GM23338 (cell line): Measurements from ENCODE around the gene RCSD1. TPM values are rescaled to one million over a fixed set of nuclear protein-coding genes. Genes with fewer than 3 reads are reported as not detected.

Experiments used
- ATAC-seq: fragments of 200-7000 bp; cut with Tn5 transposase; 3 replicates; pipeline ENCODE4 v1.9.1; 2020
- DNase-seq: peaks from one replicate; pipeline ENCODE4 v3.0.0-alpha.2; 2015; ENCODE audit warnings: low spot score
- H2AFZ ChIP-seq: fragments of 200-600 bp; sonication (generic); 2 replicates; pipeline ENCODE4 v1.8.0; 2016; ENCODE audit warnings: antibody characterized with exemption, mild to moderate bottlenecking, moderate library complexity
- H3F3A ChIP-seq: fragments of 200-600 bp; sonication (generic); replicated peaks from 2 replicates; pipeline ENCODE4 v1.8.0; 2017; ENCODE audit warnings: antibody characterized with exemption, mixed run types, low read depth
- H3K27ac ChIP-seq: fragments of 200-600 bp; sonication (generic); 2 replicates; pipeline ENCODE4 v1.6.1; 2016; ENCODE audit warnings: low read depth
- H3K27me3 ChIP-seq: fragments of 200-600 bp; sonication (generic); 2 replicates; pipeline ENCODE4 v1.8.0; 2016; ENCODE audit warnings: mild to moderate bottlenecking, mixed run types, moderate library complexity; ENCODE audit not compliant: insufficient read depth
- H3K36me3 ChIP-seq: fragments of 200-600 bp; sonication (generic); 2 replicates; pipeline ENCODE4 v1.8.0; 2016; ENCODE audit warnings: mild to moderate bottlenecking; ENCODE audit not compliant: insufficient read depth
- H3K4me1 ChIP-seq: fragments of 200-600 bp; sonication (generic); 2 replicates; pipeline ENCODE4 v1.8.0; 2016; ENCODE audit warnings: mild to moderate bottlenecking, moderate library complexity; ENCODE audit not compliant: insufficient read depth
- H3K4me2 ChIP-seq: fragments of 200-600 bp; sonication (generic); 2 replicates; pipeline ENCODE4 v1.7.1; 2017; ENCODE audit warnings: mixed run types
- H3K4me3 ChIP-seq: fragments of 200-600 bp; sonication (generic); 2 replicates; pipeline ENCODE4 v1.6.1; 2016; ENCODE audit warnings: mixed run types
- H3K79me2 ChIP-seq: fragments of 200-600 bp; sonication (generic); replicated peaks from 2 replicates; pipeline ENCODE4 v1.8.0; 2017; ENCODE audit warnings: mild to moderate bottlenecking; ENCODE audit not compliant: insufficient read depth
- H3K9me2 ChIP-seq: fragments of 200-600 bp; sonication (generic); 2 replicates; pipeline ENCODE4 v1.8.0; 2017; ENCODE audit not compliant: insufficient read depth
- H4K20me1 ChIP-seq: fragments of 200-600 bp; sonication (generic); replicated peaks from 2 replicates; pipeline ENCODE4 v1.8.0; 2017; ENCODE audit warnings: mild to moderate bottlenecking; ENCODE audit not compliant: insufficient read depth
- H3K27ac Mint-ChIP-seq: 2 replicates; pipeline ENCODE4 v1.8.0; 2020; ENCODE audit warnings: inconsistent platforms, mild to moderate bottlenecking, moderate library complexity, mixed read lengths
- H3K27me3 Mint-ChIP-seq: 3 replicates; pipeline ENCODE4 v1.8.0; 2022; ENCODE audit warnings: low read depth, mild to moderate bottlenecking, moderate library complexity, mixed read lengths, inconsistent platforms; ENCODE audit not compliant: insufficient read depth, poor library complexity
- H3K36me3 Mint-ChIP-seq: 3 replicates; pipeline ENCODE4 v1.8.0; 2021; ENCODE audit warnings: low read depth, mild to moderate bottlenecking, inconsistent platforms, moderate library complexity, mixed read lengths
- H3K4me1 Mint-ChIP-seq: 3 replicates; pipeline ENCODE4 v1.8.0; 2020; ENCODE audit warnings: mild to moderate bottlenecking, inconsistent platforms, mixed read lengths
- H3K4me3 Mint-ChIP-seq: 3 replicates; pipeline ENCODE4 v1.8.0; 2021; ENCODE audit warnings: moderate library complexity, mild to moderate bottlenecking, inconsistent platforms, mixed read lengths
- H3K9me3 Mint-ChIP-seq: 3 replicates; pipeline ENCODE4 v1.8.0; 2020; ENCODE audit warnings: moderate library complexity, mild to moderate bottlenecking, inconsistent platforms, mixed read lengths
- CREB1 ChIP-seq: fragments of 250-450 bp; sonication (Bioruptor Pico); IDR thresholded peaks from 2 replicates; pipeline ENCODE4 v1.5.0; 2020; ENCODE audit warnings: low read depth, mild to moderate bottlenecking, moderate library complexity
- JUNB ChIP-seq: IDR thresholded peaks from one replicate; pipeline ENCODE4 v1.6.1; 2016; ENCODE audit warnings: antibody characterized with exemption; ENCODE audit not compliant: unreplicated experiment
- NANOG ChIP-seq: IDR thresholded peaks from 2 replicates; pipeline ENCODE4 v1.6.1; 2016; ENCODE audit warnings: antibody characterized with exemption, borderline replicate concordance
- STAT1 ChIP-seq: IDR thresholded peaks from one replicate; pipeline ENCODE4 v1.6.1; 2016; ENCODE audit warnings: antibody characterized with exemption; ENCODE audit not compliant: unreplicated experiment
- ZNF114 ChIP-seq: fragments of 250-450 bp; sonication (Bioruptor Pico); IDR thresholded peaks from 2 replicates; pipeline ENCODE4 v1.5.0; 2020; ENCODE audit warnings: mild to moderate bottlenecking, moderate library complexity
- ZNF331 ChIP-seq: fragments of 250-450 bp; sonication (Bioruptor Pico); IDR thresholded peaks from 2 replicates; pipeline ENCODE4 v1.5.0; 2020; ENCODE audit warnings: low read depth, mild to moderate bottlenecking, moderate library complexity
- polyA plus RNA-seq: library from polyadenylated mRNA; unstranded; fragments of >200 nt; fragmentation: Nextera tagmentation; extraction: Ambion mirVana; gene quantifications from 2 replicates; pipeline ENCODE4 v1.2.1, GENCODE V29; 2016
- total RNA-seq: library from RNA; depleted of rRNA; stranded (reverse); fragments of >200 nt; shearing (Covaris generic); gene quantifications from 2 replicates; pipeline ENCODE4 v1.2.3, GENCODE V29; 2014
- TF ChIP-seq, protein P1 (sequence below): IDR thresholded peaks from 2 replicates; pipeline ENCODE4 v1.6.1; 2016; ENCODE audit warnings: antibody characterized with exemption
- TF ChIP-seq, protein P2 (sequence below): IDR thresholded peaks from one replicate; pipeline ENCODE4 v1.6.1; 2018; ENCODE audit warnings: antibody characterized with exemption; ENCODE audit not compliant: unreplicated experiment
- TF ChIP-seq, protein P3 (sequence below): fragments of 250-450 bp; sonication (Bioruptor Pico); IDR thresholded peaks from 2 replicates; pipeline ENCODE4 v1.5.0; 2020; ENCODE audit warnings: mild to moderate bottlenecking, moderate library complexity

RCSD1 gene
- total and polyA plus RNA-seq, 2 experiments from 2014 or later: 0.18 to 0.73 TPM

DNA sequence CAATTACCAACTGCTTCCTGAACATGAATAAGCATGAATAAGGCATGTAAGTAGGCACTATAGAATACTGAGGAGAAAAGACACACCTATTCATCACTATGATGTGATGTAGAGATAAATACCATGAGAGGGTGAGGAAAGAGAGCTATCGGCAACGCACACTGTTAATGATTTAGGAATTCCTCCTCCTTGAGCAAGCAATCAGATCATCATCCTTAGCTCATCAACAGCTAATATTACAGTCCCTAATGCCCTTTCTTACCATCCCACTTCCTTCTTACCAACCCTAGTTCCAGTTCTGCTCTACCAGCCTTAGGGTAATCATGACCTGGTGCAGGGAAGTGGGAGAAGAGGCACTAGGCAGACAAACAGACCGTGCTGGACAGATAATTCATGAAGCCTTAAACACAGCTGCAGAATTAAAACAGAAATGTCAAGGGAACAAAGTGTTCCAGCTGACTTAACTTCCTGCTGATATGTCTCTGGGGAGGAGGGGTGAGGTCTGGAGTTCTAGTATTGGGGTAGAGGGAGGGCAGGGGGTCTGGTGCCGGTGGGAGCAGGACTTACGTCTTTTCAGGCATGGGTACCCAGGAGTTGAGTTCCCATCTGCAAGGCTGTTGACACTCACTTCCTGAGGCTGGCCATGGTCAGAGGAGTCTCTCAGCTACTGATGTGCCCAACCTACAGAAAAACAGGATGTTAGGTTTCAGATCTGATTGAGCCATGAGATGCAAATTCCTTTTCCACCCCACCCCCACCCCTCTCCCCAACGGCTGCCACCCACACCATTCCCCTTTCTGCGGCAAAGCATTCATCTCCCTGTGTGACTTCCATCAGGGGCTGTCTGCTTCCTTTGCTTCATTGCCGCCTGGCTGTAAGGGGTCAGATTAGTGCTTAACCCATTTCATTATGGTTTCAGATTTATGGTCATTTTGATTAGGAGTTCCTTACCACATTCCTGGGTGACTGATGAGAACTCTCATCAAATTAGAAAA lies 12.6 kb upstream of the RCSD1 start:
- ATAC-seq (peak; percentile 86), DNase-seq (peak; percentile 61)
- Histone ChIP-seq H3K4me2 (peak overlapping the region; percentile 68), H3K79me2 (no peaks in the 10 kb centered on the region), H3K4me3 (no peak overlapping the region), H3K4me1 (peaks cover 21% of the 10 kb centered on the region), H3K9me2 (peaks cover 8% of the 10 kb centered on the region; the same call in 1 of the 2 replicates), H2AFZ (peak overlapping the region; percentile 90), H4K20me1 (no peaks in the 10 kb centered on the region), H3K27me3 (no peaks in the 10 kb centered on the region), H3F3A (no peaks in the 10 kb centered on the region), H3K27ac (no peak overlapping the region), H3K36me3 (peaks cover 4% of the 10 kb centered on the region; the same call in 1 of the 2 replicates)
- H3K27me3 Mint-ChIP-seq: peaks cover 7% of the 10 kb centered on the region
- peaks cover 5% of the 10 kb centered on the region; the same call in 1 of the 3 replicates for H3K36me3 Mint-ChIP-seq
- TF ChIP-seq ZNF114 (CRISPR knock-in tag) (no peak), STAT1 (no peak), NANOG (no peak), JUNB (no peak)
- TF ChIP-seq, protein P1, sequence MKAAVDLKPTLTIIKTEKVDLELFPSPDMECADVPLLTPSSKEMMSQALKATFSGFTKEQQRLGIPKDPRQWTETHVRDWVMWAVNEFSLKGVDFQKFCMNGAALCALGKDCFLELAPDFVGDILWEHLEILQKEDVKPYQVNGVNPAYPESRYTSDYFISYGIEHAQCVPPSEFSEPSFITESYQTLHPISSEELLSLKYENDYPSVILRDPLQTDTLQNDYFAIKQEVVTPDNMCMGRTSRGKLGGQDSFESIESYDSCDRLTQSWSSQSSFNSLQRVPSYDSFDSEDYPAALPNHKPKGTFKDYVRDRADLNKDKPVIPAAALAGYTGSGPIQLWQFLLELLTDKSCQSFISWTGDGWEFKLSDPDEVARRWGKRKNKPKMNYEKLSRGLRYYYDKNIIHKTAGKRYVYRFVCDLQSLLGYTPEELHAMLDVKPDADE: no peak
- TF ChIP-seq, protein P2, sequence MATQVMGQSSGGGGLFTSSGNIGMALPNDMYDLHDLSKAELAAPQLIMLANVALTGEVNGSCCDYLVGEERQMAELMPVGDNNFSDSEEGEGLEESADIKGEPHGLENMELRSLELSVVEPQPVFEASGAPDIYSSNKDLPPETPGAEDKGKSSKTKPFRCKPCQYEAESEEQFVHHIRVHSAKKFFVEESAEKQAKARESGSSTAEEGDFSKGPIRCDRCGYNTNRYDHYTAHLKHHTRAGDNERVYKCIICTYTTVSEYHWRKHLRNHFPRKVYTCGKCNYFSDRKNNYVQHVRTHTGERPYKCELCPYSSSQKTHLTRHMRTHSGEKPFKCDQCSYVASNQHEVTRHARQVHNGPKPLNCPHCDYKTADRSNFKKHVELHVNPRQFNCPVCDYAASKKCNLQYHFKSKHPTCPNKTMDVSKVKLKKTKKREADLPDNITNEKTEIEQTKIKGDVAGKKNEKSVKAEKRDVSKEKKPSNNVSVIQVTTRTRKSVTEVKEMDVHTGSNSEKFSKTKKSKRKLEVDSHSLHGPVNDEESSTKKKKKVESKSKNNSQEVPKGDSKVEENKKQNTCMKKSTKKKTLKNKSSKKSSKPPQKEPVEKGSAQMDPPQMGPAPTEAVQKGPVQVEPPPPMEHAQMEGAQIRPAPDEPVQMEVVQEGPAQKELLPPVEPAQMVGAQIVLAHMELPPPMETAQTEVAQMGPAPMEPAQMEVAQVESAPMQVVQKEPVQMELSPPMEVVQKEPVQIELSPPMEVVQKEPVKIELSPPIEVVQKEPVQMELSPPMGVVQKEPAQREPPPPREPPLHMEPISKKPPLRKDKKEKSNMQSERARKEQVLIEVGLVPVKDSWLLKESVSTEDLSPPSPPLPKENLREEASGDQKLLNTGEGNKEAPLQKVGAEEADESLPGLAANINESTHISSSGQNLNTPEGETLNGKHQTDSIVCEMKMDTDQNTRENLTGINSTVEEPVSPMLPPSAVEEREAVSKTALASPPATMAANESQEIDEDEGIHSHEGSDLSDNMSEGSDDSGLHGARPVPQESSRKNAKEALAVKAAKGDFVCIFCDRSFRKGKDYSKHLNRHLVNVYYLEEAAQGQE: no peak
- H3K27ac Mint-ChIP-seq: no peak overlapping the region
- H3K9me3 Mint-ChIP-seq: peaks cover 14% of the 10 kb centered on the region; the same call in 2 of the 3 replicates
- no peak overlapping the region for H3K4me3 Mint-ChIP-seq
- peaks cover 21% of the 10 kb centered on the region for H3K4me1 Mint-ChIP-seq

DNA sequence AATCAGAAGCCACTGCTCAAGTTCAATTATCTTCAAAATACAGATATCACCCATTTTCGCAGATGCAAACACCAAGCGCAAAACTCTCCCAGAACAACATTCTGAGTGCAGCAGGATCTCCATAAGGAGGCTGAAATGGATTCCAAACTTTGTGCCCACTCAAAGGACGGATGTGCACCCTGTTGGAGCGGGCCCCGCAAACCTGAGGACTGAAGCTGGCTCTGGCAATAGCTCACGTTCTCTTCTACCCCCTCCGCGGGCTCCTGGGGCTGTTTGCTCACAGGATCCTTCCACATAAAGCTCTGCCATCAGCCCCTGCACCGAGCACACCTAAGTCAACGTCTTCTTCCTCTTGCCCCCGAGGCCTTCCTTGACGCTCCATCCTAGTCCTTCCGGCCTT lies 11.7 kb upstream of the RCSD1 start:
- H3K27me3 Mint-ChIP-seq: peaks cover 7% of the 10 kb centered on the region
- no peak overlapping the region for H3K27ac ChIP-seq
- TF ChIP-seq ZNF331 (CRISPR knock-in tag) (no peak), CREB1 (no peak), NANOG (no peak)
- TF ChIP-seq, protein P3, sequence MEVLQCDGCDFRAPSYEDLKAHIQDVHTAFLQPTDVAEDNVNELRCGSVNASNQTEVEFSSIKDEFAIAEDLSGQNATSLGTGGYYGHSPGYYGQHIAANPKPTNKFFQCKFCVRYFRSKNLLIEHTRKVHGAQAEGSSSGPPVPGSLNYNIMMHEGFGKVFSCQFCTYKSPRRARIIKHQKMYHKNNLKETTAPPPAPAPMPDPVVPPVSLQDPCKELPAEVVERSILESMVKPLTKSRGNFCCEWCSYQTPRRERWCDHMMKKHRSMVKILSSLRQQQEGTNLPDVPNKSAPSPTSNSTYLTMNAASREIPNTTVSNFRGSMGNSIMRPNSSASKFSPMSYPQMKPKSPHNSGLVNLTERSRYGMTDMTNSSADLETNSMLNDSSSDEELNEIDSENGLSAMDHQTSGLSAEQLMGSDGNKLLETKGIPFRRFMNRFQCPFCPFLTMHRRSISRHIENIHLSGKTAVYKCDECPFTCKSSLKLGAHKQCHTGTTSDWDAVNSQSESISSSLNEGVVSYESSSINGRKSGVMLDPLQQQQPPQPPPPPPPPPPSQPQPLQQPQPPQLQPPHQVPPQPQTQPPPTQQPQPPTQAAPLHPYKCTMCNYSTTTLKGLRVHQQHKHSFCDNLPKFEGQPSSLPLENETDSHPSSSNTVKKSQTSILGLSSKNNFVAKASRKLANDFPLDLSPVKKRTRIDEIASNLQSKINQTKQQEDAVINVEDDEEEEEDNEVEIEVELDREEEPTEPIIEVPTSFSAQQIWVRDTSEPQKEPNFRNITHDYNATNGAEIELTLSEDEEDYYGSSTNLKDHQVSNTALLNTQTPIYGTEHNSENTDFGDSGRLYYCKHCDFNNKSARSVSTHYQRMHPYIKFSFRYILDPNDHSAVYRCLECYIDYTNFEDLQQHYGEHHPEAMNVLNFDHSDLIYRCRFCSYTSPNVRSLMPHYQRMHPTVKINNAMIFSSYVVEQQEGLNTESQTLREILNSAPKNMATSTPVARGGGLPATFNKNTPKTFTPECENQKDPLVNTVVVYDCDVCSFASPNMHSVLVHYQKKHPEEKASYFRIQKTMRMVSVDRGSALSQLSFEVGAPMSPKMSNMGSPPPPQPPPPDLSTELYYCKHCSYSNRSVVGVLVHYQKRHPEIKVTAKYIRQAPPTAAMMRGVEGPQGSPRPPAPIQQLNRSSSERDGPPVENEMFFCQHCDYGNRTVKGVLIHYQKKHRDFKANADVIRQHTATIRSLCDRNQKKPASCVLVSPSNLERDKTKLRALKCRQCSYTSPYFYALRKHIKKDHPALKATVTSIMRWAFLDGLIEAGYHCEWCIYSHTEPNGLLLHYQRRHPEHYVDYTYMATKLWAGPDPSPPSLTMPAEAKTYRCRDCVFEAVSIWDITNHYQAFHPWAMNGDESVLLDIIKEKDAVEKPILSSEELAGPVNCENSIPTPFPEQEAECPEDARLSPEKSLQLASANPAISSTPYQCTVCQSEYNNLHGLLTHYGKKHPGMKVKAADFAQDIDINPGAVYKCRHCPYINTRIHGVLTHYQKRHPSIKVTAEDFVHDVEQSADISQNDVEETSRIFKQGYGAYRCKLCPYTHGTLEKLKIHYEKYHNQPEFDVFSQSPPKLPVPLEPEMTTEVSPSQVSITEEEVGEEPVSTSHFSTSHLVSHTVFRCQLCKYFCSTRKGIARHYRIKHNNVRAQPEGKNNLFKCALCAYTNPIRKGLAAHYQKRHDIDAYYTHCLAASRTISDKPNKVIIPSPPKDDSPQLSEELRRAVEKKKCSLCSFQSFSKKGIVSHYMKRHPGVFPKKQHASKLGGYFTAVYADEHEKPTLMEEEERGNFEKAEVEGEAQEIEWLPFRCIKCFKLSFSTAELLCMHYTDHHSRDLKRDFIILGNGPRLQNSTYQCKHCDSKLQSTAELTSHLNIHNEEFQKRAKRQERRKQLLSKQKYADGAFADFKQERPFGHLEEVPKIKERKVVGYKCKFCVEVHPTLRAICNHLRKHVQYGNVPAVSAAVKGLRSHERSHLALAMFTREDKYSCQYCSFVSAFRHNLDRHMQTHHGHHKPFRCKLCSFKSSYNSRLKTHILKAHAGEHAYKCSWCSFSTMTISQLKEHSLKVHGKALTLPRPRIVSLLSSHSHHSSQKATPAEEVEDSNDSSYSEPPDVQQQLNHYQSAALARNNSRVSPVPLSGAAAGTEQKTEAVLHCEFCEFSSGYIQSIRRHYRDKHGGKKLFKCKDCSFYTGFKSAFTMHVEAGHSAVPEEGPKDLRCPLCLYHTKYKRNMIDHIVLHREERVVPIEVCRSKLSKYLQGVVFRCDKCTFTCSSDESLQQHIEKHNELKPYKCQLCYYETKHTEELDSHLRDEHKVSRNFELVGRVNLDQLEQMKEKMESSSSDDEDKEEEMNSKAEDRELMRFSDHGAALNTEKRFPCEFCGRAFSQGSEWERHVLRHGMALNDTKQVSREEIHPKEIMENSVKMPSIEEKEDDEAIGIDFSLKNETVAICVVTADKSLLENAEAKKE (CRISPR knock-in tag): no peak

More for the DNA sequence above, 11.7 kb upstream of the RCSD1 start:
- Mint-ChIP-seq H3K4me3 (no peak overlapping the region), H3K36me3 (peaks cover 5% of the 10 kb centered on the region; the same call in 1 of the 3 replicates), H3K4me1 (peaks cover 21% of the 10 kb centered on the region), H3K9me3 (peaks cover 14% of the 10 kb centered on the region; the same call in 2 of the 3 replicates), H3K27ac (no peak overlapping the region)
- no peak overlapping the region for H3K4me2 ChIP-seq
- peaks cover 21% of the 10 kb centered on the region for H3K4me1 ChIP-seq
- peak; percentile 55 for ATAC-seq
- no peaks in the 10 kb centered on the region for H4K20me1 ChIP-seq
- H3K79me2 ChIP-seq: no peaks in the 10 kb centered on the region
- no peak for DNase-seq
- H3K36me3 ChIP-seq: peaks cover 4% of the 10 kb centered on the region; the same call in 1 of the 2 replicates
- no peak overlapping the region for H3K4me3 ChIP-seq
- H3F3A ChIP-seq: no peaks in the 10 kb centered on the region
- peaks cover 8% of the 10 kb centered on the region; the same call in 1 of the 2 replicates for H3K9me2 ChIP-seq
- H2AFZ ChIP-seq: peak overlapping the region; percentile 90
- H3K27me3 ChIP-seq: no peaks in the 10 kb centered on the region
